KG1 (cell line): Measurements from ENCODE around the gene LZTFL1.
A peak's percentile ranks its signal among the peaks of the same experiment; 100 is the strongest.

Source experiments
- DNase-seq: peaks from one replicate; lab custom pipeline; 2025; lab: John Stamatoyannopoulos, UW

LZTFL1 gene, protein sequence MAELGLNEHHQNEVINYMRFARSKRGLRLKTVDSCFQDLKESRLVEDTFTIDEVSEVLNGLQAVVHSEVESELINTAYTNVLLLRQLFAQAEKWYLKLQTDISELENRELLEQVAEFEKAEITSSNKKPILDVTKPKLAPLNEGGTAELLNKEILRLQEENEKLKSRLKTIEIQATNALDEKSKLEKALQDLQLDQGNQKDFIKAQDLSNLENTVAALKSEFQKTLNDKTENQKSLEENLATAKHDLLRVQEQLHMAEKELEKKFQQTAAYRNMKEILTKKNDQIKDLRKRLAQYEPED

DNA sequence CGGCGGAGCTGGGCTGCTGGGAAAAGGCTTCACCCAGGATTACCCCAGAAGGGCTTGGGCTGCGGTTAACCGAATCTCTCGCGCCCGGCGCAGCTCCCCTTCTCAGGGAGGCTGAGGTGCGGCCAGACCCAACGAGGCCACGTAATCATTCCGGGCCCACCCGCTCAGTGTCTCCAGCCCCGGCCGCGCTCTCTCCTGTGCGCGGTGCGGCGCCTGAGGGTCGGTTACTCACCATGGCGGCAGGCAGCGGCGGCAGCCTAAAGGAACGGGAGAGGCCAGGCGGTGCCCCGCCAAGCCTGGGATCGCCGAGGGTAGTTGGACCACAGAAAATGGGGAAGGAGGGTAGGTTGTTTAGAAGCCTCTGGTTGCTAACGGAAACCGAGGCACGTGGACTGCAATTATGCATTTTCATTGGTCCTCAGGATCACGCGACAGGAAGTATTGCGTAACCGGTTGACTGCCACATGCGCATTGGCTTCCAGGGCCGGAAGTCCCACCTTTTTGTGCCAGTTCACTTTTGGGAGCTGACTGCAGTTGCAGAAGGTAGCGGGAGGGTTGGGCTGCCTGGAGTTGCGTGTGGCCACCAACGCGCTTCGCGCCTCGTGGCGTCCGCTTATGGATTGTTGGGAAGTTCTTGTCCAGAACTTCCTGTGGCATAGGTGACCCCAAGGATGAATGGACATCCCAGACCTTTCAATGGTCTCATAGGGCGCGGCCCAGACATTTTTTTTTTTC is at the start of gene LZTFL1:
LZTFL1 (minus strand) TSS at position 363 of the 735 bp plus-strand sequence; CDS start at position 235, 128 bp downstream.
- DNase-seq: peak; percentile 86

DNA sequence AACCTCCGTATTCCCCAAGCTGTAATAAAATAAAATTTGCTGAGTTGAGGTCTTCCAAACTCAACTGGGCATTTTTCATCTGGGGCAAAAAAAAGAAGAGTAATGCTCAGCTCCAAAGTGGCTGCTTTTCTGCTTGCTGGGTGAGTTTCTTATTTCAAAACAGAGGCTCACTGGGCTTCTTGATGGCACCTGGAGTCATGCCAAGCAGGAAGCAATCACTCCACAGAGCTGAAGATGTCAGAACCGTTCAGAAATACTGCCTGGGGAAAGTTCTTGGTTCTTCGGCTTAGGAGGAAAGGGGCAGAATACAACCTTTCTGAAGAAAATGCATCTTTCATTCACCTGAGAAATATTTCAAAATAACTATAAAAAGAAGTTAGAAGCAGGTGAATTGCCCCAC is 48.5 kb upstream of the LZTFL1 start:
- DNase-seq: peak; percentile 11

DNA sequence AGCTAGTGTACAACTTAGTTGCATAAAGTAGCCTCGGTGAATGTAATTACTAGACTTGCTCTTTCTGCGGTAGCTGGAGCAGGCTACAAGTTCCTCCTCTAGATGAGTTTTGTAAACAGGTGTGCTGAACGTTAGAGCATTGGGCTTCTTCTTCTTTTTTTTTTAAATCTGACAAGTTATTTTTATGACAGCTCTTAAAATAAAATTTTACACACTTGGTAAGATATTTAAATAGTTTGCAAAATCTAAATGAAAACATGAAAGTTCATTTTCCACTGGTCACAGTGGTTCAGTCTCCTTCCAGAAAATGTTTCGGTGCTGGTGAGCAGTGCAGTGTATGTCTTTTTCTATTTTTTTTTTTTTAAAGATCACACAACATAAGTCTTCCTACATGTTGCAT is 47.4 kb upstream of the LZTFL1 start:
- DNase-seq: no peak

DNA sequence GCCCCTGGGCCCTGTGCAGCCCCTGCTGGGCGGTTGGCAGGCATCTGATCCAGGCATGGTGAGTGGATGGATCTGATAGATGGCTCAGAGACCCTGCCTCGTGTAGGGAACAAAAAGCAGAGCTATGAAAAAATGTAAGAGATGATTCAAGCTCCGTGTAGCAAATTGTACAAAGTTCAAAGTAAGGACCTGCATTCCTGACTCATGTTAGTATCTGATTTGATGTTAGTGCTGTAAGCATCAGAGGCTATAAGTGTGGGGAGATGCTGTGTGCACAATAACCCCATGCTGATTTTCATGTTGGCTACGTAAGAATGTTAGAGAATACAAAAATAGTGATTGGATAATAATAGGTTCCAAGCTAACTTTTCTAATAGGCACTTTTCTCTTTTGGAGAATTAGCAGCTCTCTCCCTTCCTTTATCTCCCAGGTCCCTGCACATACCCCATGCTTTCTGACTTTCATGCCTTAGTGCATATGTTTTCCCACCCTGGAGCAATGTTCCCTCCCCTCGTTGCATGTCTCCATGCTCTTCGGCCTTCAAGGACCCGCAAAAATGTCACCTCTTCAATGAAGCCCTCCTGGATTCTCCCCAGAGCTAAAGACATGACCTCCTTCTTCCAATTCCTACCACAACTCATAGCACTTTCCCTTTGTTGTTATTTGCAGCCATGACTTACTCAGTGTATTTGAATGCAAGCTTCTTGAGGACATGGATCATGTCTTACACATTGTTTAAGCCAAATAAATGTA is 46.0 kb upstream of the LZTFL1 start:
- no peak for DNase-seq

DNA sequence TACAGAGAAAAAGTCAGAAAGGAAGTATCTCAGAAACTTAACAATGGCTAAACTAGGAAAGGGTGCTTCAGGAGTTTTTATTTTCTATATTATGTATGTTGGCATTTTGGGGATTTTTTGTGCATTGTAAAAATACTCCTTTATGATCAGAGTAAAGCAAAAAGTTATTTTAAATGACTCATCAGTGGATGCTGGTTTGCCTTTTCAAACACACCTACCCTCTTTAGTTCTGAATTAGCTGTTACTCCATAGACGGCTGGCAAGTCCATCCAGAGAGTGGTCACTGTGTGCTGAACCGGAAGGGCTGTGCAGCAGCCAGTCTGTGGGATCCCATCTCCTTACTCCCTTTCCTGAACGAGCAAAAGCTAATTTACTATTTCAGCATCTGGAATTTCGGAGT is 45.4 kb upstream of the LZTFL1 start:
- no peak for DNase-seq

DNA sequence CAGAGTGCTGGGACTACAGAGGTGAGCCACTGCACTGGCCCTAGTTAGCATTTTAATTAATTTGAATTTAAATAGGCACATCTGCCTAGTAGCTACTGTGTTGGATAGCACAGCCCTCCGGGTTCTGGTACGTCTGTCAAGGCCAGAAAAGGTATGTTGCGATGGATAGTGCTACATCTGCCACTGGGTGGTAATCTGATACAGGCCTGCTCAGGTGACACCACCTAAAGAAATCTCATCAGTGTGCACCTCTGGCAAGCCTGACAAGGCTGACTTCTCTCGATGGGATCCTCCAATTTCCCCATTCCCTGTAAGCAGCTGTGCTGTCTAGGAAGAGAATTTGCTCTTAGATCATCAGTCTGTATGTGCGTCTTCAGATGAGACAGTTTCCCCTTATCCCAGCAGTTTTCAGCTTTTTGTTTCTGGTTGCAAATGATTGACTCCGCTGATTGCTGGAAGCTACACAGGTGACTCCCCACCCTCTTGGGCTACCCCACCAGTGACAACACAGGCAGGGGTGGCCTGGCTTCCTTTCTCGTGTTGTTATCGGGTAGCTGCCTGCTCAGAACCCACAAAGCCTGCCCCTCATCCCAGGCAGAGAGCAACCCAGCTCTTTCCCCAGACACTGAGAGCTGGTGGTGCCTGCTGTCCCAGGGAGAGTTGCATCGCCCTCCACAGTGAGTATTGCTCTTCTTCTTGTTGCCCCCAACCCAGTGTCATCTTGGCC is 44.2 kb upstream of the LZTFL1 start, which contains the start of gene CCR9:
CCR9 (plus strand) TSS at position 565 of the 727 bp plus-strand sequence. CDS start 8,391 bp downstream, outside the sequence.
- DNase-seq: no peak

DNA sequence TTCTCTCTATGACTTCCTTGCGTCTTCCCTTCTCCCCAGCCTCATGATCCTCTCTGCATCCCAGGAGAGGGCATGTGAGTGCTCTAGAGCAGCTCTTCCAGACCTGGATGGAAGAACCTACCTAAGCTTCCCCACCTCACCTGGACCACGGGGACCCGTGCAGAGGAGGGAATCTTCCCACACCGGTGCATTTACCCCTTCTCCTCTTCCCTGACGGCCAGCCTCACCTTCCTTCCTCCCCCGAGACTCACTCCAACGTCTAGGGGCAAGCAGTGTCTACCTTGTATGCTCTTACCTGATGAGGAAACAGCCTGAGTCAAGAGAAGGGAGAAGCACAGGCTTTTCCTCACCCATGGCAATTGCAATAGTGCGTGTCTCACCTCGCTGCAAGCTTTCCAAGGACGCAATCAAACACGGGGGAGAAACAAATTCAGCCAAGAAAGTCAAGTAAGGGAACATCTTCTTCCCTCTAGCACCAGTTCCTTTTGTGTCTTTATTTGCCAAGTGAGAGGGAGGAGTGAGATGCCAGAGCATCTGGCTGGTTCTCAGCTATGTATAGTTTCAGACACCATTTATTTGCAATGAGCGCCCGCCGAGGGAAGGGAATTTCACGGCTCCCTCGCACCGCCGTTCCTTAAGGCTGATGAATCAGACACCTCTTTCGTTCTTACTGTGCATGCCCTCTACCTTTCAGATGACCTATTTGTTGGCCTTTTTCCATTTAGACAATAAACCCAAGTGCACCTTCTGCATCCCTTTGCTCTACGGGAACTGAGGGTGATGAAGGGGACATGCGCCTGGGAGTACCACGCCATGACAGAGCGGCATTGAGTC is 42.7 kb upstream of the LZTFL1 start:
- no peak for DNase-seq

DNA sequence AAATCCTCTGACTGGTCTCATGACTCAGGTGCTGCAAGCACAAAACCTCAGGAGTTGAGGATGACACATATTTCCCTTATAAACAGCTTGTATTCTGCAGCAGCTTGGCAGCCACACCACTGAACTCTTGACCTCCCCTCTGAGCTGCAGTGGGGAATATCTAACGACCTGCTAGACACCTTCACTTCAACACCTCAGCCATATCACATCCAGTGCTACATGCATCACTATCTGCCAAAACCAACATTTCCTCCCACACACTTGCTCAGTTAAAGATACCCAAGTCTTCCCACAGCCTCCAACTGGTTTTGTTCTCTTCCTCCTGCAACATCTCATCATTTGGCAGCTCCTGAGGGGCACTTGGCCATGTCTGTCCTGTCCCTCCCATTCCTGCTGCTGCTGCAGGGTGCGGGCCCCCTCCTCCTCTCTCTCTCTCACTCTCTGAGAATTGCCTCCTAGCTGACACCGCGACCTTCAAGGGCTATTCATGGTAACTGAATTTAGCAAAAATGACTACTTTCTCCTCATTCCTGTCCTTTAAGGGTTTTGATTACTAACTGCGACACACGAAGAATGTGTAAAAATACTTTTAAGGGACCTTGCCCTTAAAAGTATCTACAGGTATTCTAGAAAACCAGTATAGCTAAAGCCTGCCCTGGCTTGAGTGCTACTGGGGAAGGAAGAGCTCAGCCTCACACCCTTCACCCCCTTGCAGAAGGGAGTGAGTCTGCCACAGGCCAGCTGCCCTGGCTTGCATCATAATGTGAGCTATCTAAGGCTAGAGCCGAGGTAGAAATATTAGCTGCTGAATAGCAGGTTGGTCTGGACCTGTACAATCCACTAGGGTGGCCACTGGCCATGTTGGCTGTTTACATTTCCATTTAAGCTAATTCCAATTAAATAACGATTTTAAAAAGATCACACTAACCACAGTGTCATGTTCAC is 39.4 kb upstream of the LZTFL1 start:
- DNase-seq: peak; percentile 27

DNA sequence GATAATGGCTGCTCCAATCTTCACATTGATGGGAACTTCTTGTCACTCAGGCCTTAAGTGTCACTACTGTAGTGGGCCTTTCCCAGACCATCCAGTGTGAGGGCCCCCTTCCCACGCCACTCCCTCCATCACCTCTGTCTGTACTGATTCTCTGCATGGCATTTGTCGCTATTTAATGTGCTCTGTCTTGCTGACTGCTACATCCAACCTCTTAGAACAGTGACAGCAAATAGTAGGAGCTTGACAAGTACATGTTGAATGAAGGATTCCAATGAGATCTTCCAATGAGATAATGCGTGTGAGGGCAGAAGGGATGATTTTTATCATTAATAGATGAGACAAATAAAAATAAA is 38.8 kb upstream of the LZTFL1 start:
- no peak for DNase-seq

DNA sequence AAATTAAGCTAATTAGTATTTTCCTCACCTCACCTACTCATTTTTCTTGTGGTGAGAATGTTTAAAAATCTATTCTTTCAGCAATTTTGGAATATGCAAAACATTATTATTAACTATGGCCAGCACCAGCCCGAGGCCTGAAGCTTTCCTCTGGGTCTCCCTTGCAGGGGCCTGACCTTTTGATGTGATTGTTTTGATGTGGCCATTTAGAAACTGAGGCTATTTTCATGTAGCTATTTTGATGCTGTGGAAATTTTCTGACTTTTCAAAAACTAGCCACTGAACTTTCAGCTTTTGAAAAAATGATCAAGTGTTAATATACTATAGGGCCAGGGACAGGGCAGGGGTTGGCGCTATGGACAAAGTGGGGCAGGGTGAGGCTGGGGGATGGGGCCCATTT is 36.2 kb upstream of the LZTFL1 start:
- no peak for DNase-seq

DNA sequence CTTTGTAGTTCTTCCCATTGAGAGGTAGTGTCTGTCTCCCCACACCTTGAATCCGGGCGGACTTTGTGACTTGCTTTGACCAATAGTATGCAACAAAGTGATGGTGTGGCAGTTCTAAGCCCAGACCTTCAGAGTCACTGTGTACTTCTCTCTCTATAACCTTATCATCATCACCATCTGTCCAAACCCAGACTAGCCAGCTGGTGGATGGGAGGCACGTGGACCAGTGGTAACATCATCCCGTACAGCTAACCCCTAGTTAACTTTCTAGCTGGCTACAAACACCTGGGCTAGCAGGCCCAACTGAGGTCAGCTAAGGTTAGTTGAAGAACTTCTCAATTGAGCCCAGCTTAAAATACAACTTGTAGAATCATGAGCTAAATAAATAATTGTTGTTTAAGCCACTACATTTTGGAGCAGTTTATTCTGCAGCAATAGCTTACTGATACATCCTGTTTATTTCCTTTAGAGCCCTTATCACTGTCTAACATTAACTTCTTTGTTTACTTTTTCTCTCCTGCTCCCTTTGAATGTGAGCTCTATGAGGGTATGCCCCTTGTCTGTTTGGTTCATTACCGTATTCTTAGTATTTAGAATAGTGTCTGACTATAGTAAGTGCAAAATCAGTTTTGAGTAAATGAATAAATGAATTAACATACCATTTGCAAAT is 32.9 kb upstream of the LZTFL1 start:
- no peak for DNase-seq

DNA sequence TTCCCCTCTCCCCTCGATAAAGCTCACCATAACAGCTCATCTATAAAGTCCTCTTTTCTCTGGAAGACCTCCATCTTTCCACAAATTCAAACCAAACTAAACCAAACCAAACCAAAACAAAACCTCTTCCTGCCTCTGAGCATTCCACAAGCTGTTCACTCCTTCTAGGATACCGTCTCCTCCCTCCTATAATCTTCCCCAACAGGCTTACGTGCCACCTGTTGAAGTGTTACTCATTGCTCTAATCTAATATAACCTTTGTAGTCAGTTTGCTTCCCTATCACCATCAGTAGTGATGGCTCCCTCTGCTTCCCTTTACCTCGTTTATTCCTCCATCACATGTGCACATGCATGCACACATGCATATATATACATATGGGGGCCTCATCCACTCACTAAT is 31.7 kb upstream of the LZTFL1 start:
- no peak for DNase-seq

DNA sequence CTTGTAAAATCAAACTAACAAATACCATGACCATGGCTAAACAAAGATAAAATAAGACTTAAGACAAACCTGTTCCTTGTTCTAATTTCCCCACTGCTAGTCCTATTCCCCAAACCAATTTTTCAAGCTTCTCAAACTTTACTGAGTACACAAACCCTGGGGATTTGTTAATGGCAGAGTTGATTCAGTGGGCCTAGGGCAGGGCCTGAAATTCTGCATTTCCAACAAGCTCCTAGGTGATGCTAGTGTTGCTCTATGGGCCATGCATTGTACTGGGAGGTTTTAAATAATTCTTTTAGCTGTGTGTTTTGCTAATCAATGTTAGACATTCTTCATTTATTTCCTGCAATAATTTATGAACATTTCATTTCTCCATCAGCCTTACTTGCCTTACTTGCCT is 31.1 kb upstream of the LZTFL1 start:
- no peak for DNase-seq

DNA sequence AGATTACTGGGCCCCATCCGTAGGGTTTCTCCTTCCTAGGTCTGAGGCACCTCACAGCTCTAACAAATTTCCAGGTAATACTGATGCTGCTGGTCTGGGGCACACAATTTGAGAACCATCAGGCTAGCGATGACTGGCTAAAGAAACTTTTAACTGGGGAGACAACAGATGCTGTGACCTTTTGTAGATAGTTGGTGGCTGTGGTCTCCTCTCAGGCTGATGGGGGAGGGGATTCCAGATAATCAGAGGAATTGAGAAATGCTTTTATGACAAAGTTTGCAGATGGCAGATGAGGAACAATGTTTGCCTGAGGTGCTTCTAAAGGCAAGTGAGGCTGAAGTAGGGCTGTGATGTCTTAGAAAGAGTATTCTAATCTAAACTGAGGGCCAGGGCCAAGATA is 30.6 kb upstream of the LZTFL1 start:
- DNase-seq: no peak

DNA sequence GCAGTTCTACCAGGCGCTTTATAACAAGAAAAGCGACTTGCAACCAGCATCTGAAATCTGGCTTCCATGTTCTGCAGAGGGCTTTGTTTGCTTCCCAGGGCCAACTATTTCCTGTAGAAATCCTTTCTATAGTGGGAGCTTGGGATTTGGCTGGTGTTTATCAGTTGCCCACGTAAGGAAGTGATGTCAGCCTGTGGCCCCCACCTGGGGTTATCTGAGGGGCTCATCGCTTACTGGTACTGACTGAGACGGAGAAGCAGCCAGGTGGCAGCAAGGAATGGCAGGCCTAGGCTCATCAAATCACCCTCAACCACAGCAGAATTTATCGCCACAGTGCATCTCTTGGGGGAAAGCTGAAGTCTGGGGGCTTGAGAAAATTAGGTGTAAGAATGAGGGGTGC is 29.9 kb upstream of the LZTFL1 start:
- DNase-seq: no peak

DNA sequence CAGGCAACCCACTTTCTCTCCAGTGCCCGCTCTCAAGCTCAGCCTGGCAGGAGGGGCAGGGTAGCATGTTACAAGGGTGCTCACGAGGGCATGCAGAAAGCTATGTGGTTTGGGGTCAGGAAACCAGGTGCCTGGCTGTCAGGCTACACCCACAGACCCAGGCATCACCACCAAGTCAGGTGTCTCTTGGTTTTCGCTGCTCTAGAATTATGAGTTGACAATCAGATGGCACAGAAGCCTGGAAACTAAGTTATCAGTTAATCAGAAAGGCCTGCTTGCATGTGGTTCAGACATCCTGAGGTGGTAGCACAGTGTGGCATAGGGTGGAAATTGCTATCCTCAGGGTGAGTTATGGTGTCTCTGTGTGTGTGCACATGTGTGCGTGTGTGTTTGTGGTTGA is 28.2 kb upstream of the LZTFL1 start:
- peak; percentile 70 for DNase-seq

DNA sequence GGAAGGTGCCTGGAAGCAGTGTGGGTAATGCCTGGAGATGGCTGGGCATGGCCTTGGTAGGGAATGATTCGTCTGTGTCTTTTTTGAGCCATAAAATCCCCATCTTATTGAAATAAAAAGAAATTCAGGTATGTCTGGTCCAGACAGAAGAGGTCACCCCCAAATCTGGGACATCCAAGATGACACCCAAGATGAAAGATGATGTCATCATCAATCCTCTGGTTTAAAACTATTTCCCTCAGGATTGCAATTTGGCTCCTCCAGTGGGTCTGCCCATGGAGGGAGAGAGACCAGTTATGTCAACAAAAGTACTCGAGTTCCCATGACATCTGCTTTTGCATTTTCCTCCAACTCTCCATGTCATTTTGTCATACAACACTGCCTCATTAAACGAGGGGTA is 27.7 kb upstream of the LZTFL1 start:
- DNase-seq: no peak

DNA sequence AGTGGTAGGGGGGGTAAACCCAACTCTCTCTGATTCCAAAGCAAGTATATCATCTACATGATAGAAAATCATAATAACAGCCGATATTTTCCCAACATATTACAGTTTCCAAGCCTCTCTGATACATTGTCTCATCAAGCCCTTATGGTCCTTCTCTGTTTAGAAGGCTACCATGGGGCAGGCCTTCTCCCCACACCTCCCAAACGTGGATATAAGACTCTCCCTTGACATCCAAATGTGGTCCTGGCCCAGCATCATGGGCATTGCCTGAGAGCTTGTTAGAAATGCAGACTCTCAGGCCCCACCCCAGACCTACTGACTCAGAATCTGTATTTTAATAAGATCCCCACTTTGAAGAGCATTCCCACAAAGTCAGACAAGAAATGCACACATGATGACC is 26.7 kb upstream of the LZTFL1 start:
- DNase-seq: no peak

DNA sequence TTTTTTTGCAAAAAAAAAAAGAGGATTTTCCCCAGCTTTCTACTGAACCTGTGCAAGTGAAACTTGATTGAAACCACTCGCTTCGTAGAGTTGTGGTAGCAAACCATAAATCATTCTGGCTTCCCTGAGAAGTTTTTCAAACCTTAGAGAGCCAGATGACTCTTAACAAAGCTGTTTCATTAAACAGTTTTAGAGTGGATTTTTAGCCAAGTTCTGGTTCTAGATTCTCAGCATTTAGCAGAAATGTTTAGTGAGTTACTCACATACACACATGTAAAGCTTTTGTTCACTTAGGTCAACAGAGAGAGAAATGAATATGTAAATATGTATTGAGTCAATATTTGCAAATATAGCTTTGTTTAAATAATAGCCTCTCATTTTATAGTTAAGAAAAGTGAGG is 26.3 kb upstream of the LZTFL1 start:
- DNase-seq: no peak

DNA sequence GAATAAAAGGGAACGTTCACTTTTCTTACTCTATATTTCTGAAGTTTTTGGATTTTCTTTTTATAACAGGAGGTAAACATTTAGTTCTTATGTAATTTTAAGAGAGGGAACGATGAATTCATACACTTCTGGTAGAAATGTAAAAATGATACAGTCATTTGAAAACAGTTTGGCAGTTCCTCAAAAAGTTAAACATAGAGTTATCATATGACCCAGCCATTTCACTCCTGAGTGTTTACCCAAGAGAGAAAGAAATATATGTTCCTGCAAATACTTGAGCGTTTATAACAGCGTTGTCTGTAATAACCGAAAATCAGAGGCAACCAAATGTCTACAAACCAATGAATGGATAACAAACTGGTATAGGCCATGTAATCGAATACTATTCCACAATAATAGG is 23.6 kb upstream of the LZTFL1 start:
- DNase-seq: no peak
